ENCODE results near the gene NUDT4.

DNA sequence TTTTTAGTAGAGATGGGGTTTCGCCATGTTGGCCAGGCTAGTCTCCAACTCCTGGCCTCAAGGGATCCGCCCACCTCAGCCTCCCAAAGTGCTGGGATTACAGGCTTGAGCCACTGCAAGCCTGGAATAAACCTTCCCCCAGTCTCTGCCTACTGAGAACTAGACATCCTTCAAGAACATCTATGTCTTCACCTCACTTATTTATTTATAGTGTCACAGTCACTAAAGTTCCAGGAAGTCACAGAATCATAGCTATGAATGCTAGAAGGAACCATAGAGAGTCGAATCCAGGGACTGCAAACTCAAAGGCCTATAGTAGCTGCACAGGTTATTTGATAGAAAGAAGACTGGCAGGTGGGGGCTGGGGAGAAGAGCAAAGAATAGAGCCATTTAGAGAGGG, 44.7 kb upstream of the NUDT4 start:
- TF ChIP-seq, protein P1, sequence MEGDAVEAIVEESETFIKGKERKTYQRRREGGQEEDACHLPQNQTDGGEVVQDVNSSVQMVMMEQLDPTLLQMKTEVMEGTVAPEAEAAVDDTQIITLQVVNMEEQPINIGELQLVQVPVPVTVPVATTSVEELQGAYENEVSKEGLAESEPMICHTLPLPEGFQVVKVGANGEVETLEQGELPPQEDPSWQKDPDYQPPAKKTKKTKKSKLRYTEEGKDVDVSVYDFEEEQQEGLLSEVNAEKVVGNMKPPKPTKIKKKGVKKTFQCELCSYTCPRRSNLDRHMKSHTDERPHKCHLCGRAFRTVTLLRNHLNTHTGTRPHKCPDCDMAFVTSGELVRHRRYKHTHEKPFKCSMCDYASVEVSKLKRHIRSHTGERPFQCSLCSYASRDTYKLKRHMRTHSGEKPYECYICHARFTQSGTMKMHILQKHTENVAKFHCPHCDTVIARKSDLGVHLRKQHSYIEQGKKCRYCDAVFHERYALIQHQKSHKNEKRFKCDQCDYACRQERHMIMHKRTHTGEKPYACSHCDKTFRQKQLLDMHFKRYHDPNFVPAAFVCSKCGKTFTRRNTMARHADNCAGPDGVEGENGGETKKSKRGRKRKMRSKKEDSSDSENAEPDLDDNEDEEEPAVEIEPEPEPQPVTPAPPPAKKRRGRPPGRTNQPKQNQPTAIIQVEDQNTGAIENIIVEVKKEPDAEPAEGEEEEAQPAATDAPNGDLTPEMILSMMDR (IDR thresholded peaks at IDR 0.05): no peak
- TF ChIP-seq POLR2AphosphoS5 (IDR thresholded peaks at IDR 0.05): no peak

All from breast epithelium (tissue), 3 donors.